GM23338 (cell line): ENCODE measurements around the gene TLX1. TPM values are rescaled to one million over a fixed set of nuclear protein-coding genes. Genes with fewer than 3 reads are reported as not detected.

ENCODE experiments used
- ATAC-seq: fragments of 200-7000 bp; cut with Tn5 transposase; 3 replicates; pipeline ENCODE4 v1.9.1; 2020
- DNase-seq: peaks from one replicate; pipeline ENCODE4 v3.0.0-alpha.2; 2015; ENCODE audit warnings: low spot score
- H2AFZ ChIP-seq: fragments of 200-600 bp; sonication (generic); 2 replicates; pipeline ENCODE4 v1.8.0; 2016; ENCODE audit warnings: antibody characterized with exemption, mild to moderate bottlenecking, moderate library complexity
- H3F3A ChIP-seq: fragments of 200-600 bp; sonication (generic); replicated peaks from 2 replicates; pipeline ENCODE4 v1.8.0; 2017; ENCODE audit warnings: antibody characterized with exemption, mixed run types, low read depth
- H3K27ac ChIP-seq: fragments of 200-600 bp; sonication (generic); 2 replicates; pipeline ENCODE4 v1.6.1; 2016; ENCODE audit warnings: low read depth
- H3K27me3 ChIP-seq: fragments of 200-600 bp; sonication (generic); 2 replicates; pipeline ENCODE4 v1.8.0; 2016; ENCODE audit warnings: mild to moderate bottlenecking, mixed run types, moderate library complexity; ENCODE audit not compliant: insufficient read depth
- H3K36me3 ChIP-seq: fragments of 200-600 bp; sonication (generic); 2 replicates; pipeline ENCODE4 v1.8.0; 2016; ENCODE audit warnings: mild to moderate bottlenecking; ENCODE audit not compliant: insufficient read depth
- H3K4me1 ChIP-seq: fragments of 200-600 bp; sonication (generic); 2 replicates; pipeline ENCODE4 v1.8.0; 2016; ENCODE audit warnings: mild to moderate bottlenecking, moderate library complexity; ENCODE audit not compliant: insufficient read depth
- H3K4me2 ChIP-seq: fragments of 200-600 bp; sonication (generic); 2 replicates; pipeline ENCODE4 v1.7.1; 2017; ENCODE audit warnings: mixed run types
- H3K4me3 ChIP-seq: fragments of 200-600 bp; sonication (generic); 2 replicates; pipeline ENCODE4 v1.6.1; 2016; ENCODE audit warnings: mixed run types
- H3K79me2 ChIP-seq: fragments of 200-600 bp; sonication (generic); replicated peaks from 2 replicates; pipeline ENCODE4 v1.8.0; 2017; ENCODE audit warnings: mild to moderate bottlenecking; ENCODE audit not compliant: insufficient read depth
- H3K9me2 ChIP-seq: fragments of 200-600 bp; sonication (generic); 2 replicates; pipeline ENCODE4 v1.8.0; 2017; ENCODE audit not compliant: insufficient read depth
- H4K20me1 ChIP-seq: fragments of 200-600 bp; sonication (generic); replicated peaks from 2 replicates; pipeline ENCODE4 v1.8.0; 2017; ENCODE audit warnings: mild to moderate bottlenecking; ENCODE audit not compliant: insufficient read depth
- H3K27ac Mint-ChIP-seq: 2 replicates; pipeline ENCODE4 v1.8.0; 2020; ENCODE audit warnings: inconsistent platforms, mild to moderate bottlenecking, moderate library complexity, mixed read lengths
- H3K27me3 Mint-ChIP-seq: 3 replicates; pipeline ENCODE4 v1.8.0; 2022; ENCODE audit warnings: low read depth, mild to moderate bottlenecking, moderate library complexity, mixed read lengths, inconsistent platforms; ENCODE audit not compliant: insufficient read depth, poor library complexity
- H3K36me3 Mint-ChIP-seq: 3 replicates; pipeline ENCODE4 v1.8.0; 2021; ENCODE audit warnings: low read depth, mild to moderate bottlenecking, inconsistent platforms, moderate library complexity, mixed read lengths
- H3K4me1 Mint-ChIP-seq: 3 replicates; pipeline ENCODE4 v1.8.0; 2020; ENCODE audit warnings: mild to moderate bottlenecking, inconsistent platforms, mixed read lengths
- H3K4me3 Mint-ChIP-seq: 3 replicates; pipeline ENCODE4 v1.8.0; 2021; ENCODE audit warnings: moderate library complexity, mild to moderate bottlenecking, inconsistent platforms, mixed read lengths
- H3K9me3 Mint-ChIP-seq: 3 replicates; pipeline ENCODE4 v1.8.0; 2020; ENCODE audit warnings: moderate library complexity, mild to moderate bottlenecking, inconsistent platforms, mixed read lengths
- CREB1 ChIP-seq: fragments of 250-450 bp; sonication (Bioruptor Pico); IDR thresholded peaks from 2 replicates; pipeline ENCODE4 v1.5.0; 2020; ENCODE audit warnings: low read depth, mild to moderate bottlenecking, moderate library complexity
- CTCF ChIP-seq, 2 experiments: fragments of 200-600 bp in 1 of 2; sonication (generic) in 1 of 2; conservative IDR thresholded peaks; 2 replicates each; pipeline versions ENCODE4 v1.5.1 to v1.6.1; 2016 to 2017; ENCODE audit warnings: antibody characterized with exemption in 2 of 2, low read depth in 2 of 2, mild to moderate bottlenecking in 2 of 2, moderate library complexity in 1 of 2
- EZH2 ChIP-seq: fragments of 200-600 bp; sonication (generic); IDR thresholded peaks from one replicate; pipeline ENCODE4 v1.8.0; 2017; ENCODE audit warnings: antibody characterized with exemption, mild to moderate bottlenecking, low read depth; ENCODE audit not compliant: unreplicated experiment
- JUNB ChIP-seq: IDR thresholded peaks from one replicate; pipeline ENCODE4 v1.6.1; 2016; ENCODE audit warnings: antibody characterized with exemption; ENCODE audit not compliant: unreplicated experiment
- POLR2AphosphoS5 ChIP-seq: IDR thresholded peaks from 2 replicates; pipeline ENCODE4 v1.6.1; 2016; ENCODE audit warnings: antibody characterized with exemption, low read depth
- REST ChIP-seq: IDR thresholded peaks from one replicate; pipeline ENCODE4 v1.6.1; 2018; ENCODE audit warnings: antibody characterized with exemption; ENCODE audit not compliant: unreplicated experiment
- STAT1 ChIP-seq: IDR thresholded peaks from one replicate; pipeline ENCODE4 v1.6.1; 2016; ENCODE audit warnings: antibody characterized with exemption; ENCODE audit not compliant: unreplicated experiment
- ZNF114 ChIP-seq: fragments of 250-450 bp; sonication (Bioruptor Pico); IDR thresholded peaks from 2 replicates; pipeline ENCODE4 v1.5.0; 2020; ENCODE audit warnings: mild to moderate bottlenecking, moderate library complexity
- ZNF331 ChIP-seq: fragments of 250-450 bp; sonication (Bioruptor Pico); IDR thresholded peaks from 2 replicates; pipeline ENCODE4 v1.5.0; 2020; ENCODE audit warnings: low read depth, mild to moderate bottlenecking, moderate library complexity
- polyA plus RNA-seq: library from polyadenylated mRNA; unstranded; fragments of >200 nt; fragmentation: Nextera tagmentation; extraction: Ambion mirVana; gene quantifications from 2 replicates; pipeline ENCODE4 v1.2.1, GENCODE V29; 2016
- total RNA-seq: library from RNA; depleted of rRNA; stranded (reverse); fragments of >200 nt; shearing (Covaris generic); gene quantifications from 2 replicates; pipeline ENCODE4 v1.2.3, GENCODE V29; 2014
- TF ChIP-seq, protein P1 (sequence below): IDR thresholded peaks from 2 replicates; pipeline ENCODE4 v1.6.1; 2016; ENCODE audit warnings: antibody characterized with exemption

The TLX1 gene
- total and polyA plus RNA-seq, 2 experiments from 2014 or later: not detected

DNA sequence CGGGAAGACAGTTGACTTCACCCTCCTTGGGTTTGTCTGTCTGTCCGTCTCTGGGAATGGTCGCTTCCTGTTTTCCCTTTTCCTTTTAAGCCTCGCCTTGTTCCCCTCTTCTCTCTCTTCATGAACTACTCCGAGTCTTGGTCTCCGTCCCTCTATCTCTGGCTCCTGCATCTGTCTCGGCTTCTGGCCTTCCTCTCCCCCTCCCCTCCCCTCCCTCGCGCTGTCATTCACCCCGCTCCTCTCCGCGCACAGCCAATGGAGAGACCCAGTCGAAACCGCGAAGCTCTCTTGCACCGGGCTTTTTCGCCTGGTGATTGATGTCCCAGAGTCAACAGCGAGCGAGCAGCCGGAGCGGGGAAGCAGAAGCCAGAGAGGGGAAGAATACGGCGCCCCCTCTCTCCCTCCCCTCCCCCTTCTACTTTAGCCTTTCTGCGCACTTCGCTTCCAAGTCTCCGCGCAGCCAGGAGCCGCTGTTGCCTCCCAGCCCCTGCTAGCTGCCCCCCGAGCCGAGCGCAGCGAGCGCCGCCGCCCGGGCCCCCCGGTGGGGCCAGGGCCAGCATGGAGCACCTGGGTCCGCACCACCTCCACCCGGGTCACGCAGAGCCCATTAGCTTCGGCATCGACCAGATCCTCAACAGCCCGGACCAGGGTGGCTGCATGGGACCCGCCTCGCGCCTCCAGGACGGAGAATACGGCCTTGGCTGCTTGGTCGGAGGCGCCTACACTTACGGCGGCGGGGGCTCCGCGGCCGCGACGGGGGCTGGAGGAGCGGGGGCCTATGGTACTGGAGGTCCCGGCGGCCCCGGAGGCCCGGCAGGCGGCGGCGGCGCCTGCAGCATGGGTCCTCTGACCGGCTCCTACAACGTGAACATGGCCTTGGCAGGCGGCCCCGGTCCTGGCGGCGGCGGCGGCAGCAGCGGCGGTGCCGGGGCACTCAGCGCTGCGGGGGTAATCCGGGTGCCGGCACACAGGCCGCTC, at the start of gene TLX1 (continued):
- no peak for TF ChIP-seq CREB1 (CRISPR knock-in tag)

- Histone ChIP-seq H3K79me2 (no peaks in the 10 kb centered on the region), H4K20me1 (0 out of 2 replicates have a peak, but pooled peaks cover 4% of the 10 kb centered on the region), H3K36me3 (no peaks in the 10 kb centered on the region), H3K4me1 (no peaks in the 10 kb centered on the region), H3K27me3 (peaks cover 16% of the 10 kb centered on the region; the same call in 1 of the 2 replicates), H3K4me3 (no peak overlapping the region), H3K9me2 (no peaks in the 10 kb centered on the region), H3K27ac (no peak overlapping the region), H2AFZ (no peak overlapping the region), H3F3A (no peaks in the 10 kb centered on the region), H3K4me2 (no peak overlapping the region)
- DNase-seq: no peak
- no peak for ATAC-seq
- Mint-ChIP-seq H3K4me3 (no peak overlapping the region), H3K27me3 (peaks cover 8% of the 10 kb centered on the region), H3K9me3 (no peaks in the 10 kb centered on the region), H3K27ac (no peak overlapping the region), H3K36me3 (no peaks in the 10 kb centered on the region), H3K4me1 (no peaks in the 10 kb centered on the region)
- TF ChIP-seq CTCF (conservative IDR thresholded peaks at IDR 0.05; ENCODE audit: low read depth in 2 of 2) (no peak), ZNF331 (CRISPR knock-in tag) (no peak), EZH2 (no peak), REST (no peak), POLR2AphosphoS5 (no peak), ZNF114 (CRISPR knock-in tag) (no peak), CREB1 (CRISPR knock-in tag) (no peak), JUNB (no peak), STAT1 (no peak)
- TF ChIP-seq, protein P1, sequence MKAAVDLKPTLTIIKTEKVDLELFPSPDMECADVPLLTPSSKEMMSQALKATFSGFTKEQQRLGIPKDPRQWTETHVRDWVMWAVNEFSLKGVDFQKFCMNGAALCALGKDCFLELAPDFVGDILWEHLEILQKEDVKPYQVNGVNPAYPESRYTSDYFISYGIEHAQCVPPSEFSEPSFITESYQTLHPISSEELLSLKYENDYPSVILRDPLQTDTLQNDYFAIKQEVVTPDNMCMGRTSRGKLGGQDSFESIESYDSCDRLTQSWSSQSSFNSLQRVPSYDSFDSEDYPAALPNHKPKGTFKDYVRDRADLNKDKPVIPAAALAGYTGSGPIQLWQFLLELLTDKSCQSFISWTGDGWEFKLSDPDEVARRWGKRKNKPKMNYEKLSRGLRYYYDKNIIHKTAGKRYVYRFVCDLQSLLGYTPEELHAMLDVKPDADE: no peak
These were observed 45.3 kb upstream of the TLX1 start for GRCh38 chr10:101085846-101086245.
